ENCODE measurements around the gene TRPV2.

TRPV2 gene

GRCh38 chr17:16479264-16479663, 63.9 kb downstream of the TRPV2 start:
- DNase-seq (ENCODE audit: low read depth in 1 of 2, low spot score in 1 of 2) = no peak
- TF ChIP-seq JUND (IDR thresholded peaks at IDR 0.05; ENCODE audit: low read depth) = no peak
- in situ Hi-C loops (cut with HindIII; ENCODE audit: low pct_unique_long_range_greater_than_20kb, low sequenced_read_pairs) = no loop called here

- TF ChIP-seq JUND (IDR thresholded peaks at IDR 0.05; ENCODE audit: low read depth) = no peak
- no peak for DNase-seq (ENCODE audit: low read depth in 1 of 2, low spot score in 1 of 2)
- in situ Hi-C loops (cut with HindIII; ENCODE audit: low pct_unique_long_range_greater_than_20kb, low sequenced_read_pairs) = no loop called here
These were observed 65.6 kb downstream of the TRPV2 start for GRCh38 chr17:16480995-16481394.

GRCh38 chr17:16482253-16482652, 66.9 kb downstream of the TRPV2 start:
- no peak for DNase-seq (ENCODE audit: low read depth in 1 of 2, low spot score in 1 of 2)
- in situ Hi-C loops (cut with HindIII; ENCODE audit: low pct_unique_long_range_greater_than_20kb, low sequenced_read_pairs) = no loop called here
- TF ChIP-seq JUND (IDR thresholded peaks at IDR 0.05; ENCODE audit: low read depth) = no peak

- in situ Hi-C loops (cut with HindIII; ENCODE audit: low pct_unique_long_range_greater_than_20kb, low sequenced_read_pairs) = no loop called here
- no peak for TF ChIP-seq JUND (IDR thresholded peaks at IDR 0.05; ENCODE audit: low read depth)
- no peak for DNase-seq (ENCODE audit: low read depth in 1 of 2, low spot score in 1 of 2)
These were observed 67.8 kb downstream of the TRPV2 start for GRCh38 chr17:16483021-16483645.

- in situ Hi-C loops (cut with HindIII; ENCODE audit: low pct_unique_long_range_greater_than_20kb, low sequenced_read_pairs) = no loop called here
- TF ChIP-seq JUND (IDR thresholded peaks at IDR 0.05; ENCODE audit: low read depth) = no peak
- DNase-seq (ENCODE audit: low read depth in 1 of 2, low spot score in 1 of 2) = no peak
These were observed 69.2 kb downstream of the TRPV2 start for GRCh38 chr17:16484445-16485175.

All from T47D (cell line).